CD4-positive, alpha-beta T cell (primary cell): ENCODE data around the gene CPLX3. TPM values are rescaled to one million over a fixed set of nuclear protein-coding genes. Genes with fewer than 3 reads are reported as not detected.

Experiments
- ATAC-seq: fragments of 200-7000 bp; cut with Tn5 transposase; one replicate; pipeline ENCODE4 v1.10.0; 2022; ENCODE audit warnings: mild to moderate bottlenecking; ENCODE audit not compliant: poor library complexity
- CTCF ChIA-PET: fragments of 350-600 bp; sonication (Branson Sonifier 250); formaldehyde crosslinking; loops from one replicate; lab custom pipeline; 2021; ENCODE audit warnings: antibody characterized with exemption, inconsistent platforms; lab: Charles Lee
- POLR2A ChIA-PET: fragments of 350-600 bp; sonication (Branson Sonifier 250); formaldehyde crosslinking; loops from one replicate; lab custom pipeline; 2021; ENCODE audit warnings: antibody characterized with exemption, inconsistent platforms; lab: Charles Lee
- DNase-seq, 14 experiments: peaks; one replicate each; pipeline ENCODE4 v3.0.0-alpha.2; 2013 to 2020; ENCODE audit warnings: mixed read lengths in 2 of 14
- H3K27ac ChIP-seq, 2 donors: one replicate each; pipeline versions ENCODE4 v1.5.1 to v1.7.0; 2013; ENCODE audit warnings: low read length in 2 of 2, low read depth in 1 of 2, mild to moderate bottlenecking in 1 of 2
- H3K27me3 ChIP-seq, 2 experiments: 1 replicate in 1 of 2; 2 replicates in 1 of 2; pipeline versions ENCODE4 v1.6.1 to v1.7.0; 2013; ENCODE audit warnings: low read length in 2 of 2, control low read depth in 1 of 2, mild to moderate bottlenecking in 1 of 2, moderate library complexity in 1 of 2; ENCODE audit not compliant: insufficient read depth in 2 of 2, control insufficient read depth in 1 of 2
- H3K36me3 ChIP-seq: one replicate; pipeline ENCODE4 v1.6.1; 2013; ENCODE audit warnings: low read length, control low read depth; ENCODE audit not compliant: insufficient read depth
- H3K4me1 ChIP-seq: one replicate; pipeline ENCODE4 v1.6.1; 2013; ENCODE audit warnings: low read length, control low read depth; ENCODE audit not compliant: insufficient read depth
- H3K4me3 ChIP-seq: one replicate; pipeline ENCODE4 v1.5.1; 2013; ENCODE audit warnings: mild to moderate bottlenecking, low read length, moderate library complexity
- H3K9me3 ChIP-seq, 2 experiments: 1 replicate in 1 of 2; 2 replicates in 1 of 2; pipeline versions ENCODE4 v1.6.1 to v1.7.0; 2013; ENCODE audit warnings: low read length in 2 of 2, mild to moderate bottlenecking in 2 of 2, control low read depth in 1 of 2, moderate library complexity in 1 of 2; ENCODE audit not compliant: control insufficient read depth in 1 of 2, insufficient read depth in 1 of 2
- H3K27ac Mint-ChIP-seq: one replicate; pipeline ENCODE4 v1.8.0; 2020; ENCODE audit warnings: mixed read lengths
- H3K27me3 Mint-ChIP-seq: one replicate; pipeline ENCODE4 v1.8.0; 2021; ENCODE audit warnings: mixed read lengths
- H3K36me3 Mint-ChIP-seq: one replicate; pipeline ENCODE4 v1.8.0; 2021; ENCODE audit warnings: low read depth, mixed read lengths
- H3K4me1 Mint-ChIP-seq: one replicate; pipeline ENCODE4 v1.8.0; 2021; ENCODE audit warnings: low read depth, mixed read lengths
- H3K4me3 Mint-ChIP-seq: one replicate; pipeline ENCODE4 v1.8.0; 2020; ENCODE audit warnings: mild to moderate bottlenecking, mixed read lengths
- H3K9me3 Mint-ChIP-seq: one replicate; pipeline ENCODE4 v1.8.0; 2020; ENCODE audit warnings: mixed read lengths
- CTCF ChIP-seq: fragments of 200-600 bp; IDR thresholded peaks from one replicate; pipeline ENCODE4 v1.8.0; 2022; ENCODE audit warnings: antibody characterized with exemption, mild to moderate bottlenecking
- intact Hi-C, 2 experiments: fragments of 100-400 bp; cut with DNase I in 1 of 2; cut with micrococcal nuclease in 1 of 2; formaldehyde crosslinking; loops; one replicate each; pipeline versions ENCODE4 v1.15.1 to v1.9.0; 2023 to 2025; cut with DNase I, micrococcal nuclease
- total RNA-seq, 174 experiments: library from RNA in 2 of 174; stranded (reverse) in 2 of 174; gene quantifications; one replicate each; pipeline ENCODE4 v1.2.3 and lab custom pipeline; 2021 to 2026

Gene CPLX3
- total RNA-seq, 2 experiments from 2014 or later, result 0.16 to 0.53 TPM

GRCh38 chr15:74817370-74817737, 9.1 kb upstream of the CPLX3 start:
- H3K27me3 Mint-ChIP-seq, result no peaks in the 10 kb centered on the region
- H3K4me1 ChIP-seq, result peaks cover 10% of the 10 kb centered on the region
- no peak for TF ChIP-seq CTCF
- no peaks in the 10 kb centered on the region for H3K9me3 ChIP-seq
- DNase-seq (no peak), ATAC-seq (no peak)
- ChIA-PET CTCF (no interaction called here), POLR2A (no interaction called here)
- no peak overlapping the region for H3K4me3 Mint-ChIP-seq
- no peak overlapping the region for H3K27ac Mint-ChIP-seq
- H3K36me3 Mint-ChIP-seq, result no peaks in the 10 kb centered on the region
- H3K27ac ChIP-seq, result no peak overlapping the region
- intact Hi-C loops, result no loop called here
- H3K4me3 ChIP-seq, result no peak overlapping the region
- H3K9me3 Mint-ChIP-seq, result no peaks in the 10 kb centered on the region
- no peaks in the 10 kb centered on the region for H3K4me1 Mint-ChIP-seq
- peaks cover 0 to 3% of the 10 kb centered on the region in 2 experiments for H3K27me3 ChIP-seq
- no peaks in the 10 kb centered on the region for H3K36me3 ChIP-seq

GRCh38 chr15:74820056-74820455, 6.4 kb upstream of the CPLX3 start:
- Mint-ChIP-seq H3K4me1 (no peaks in the 10 kb centered on the region), H3K4me3 (no peak overlapping the region), H3K9me3 (no peaks in the 10 kb centered on the region), H3K27ac (no peak overlapping the region), H3K36me3 (no peaks in the 10 kb centered on the region), H3K27me3 (peaks cover 5% of the 10 kb centered on the region)
- ChIA-PET POLR2A (interaction anchor here (1.5 kb wide), 1 partner anchor 15 kb away, joined by 6 read pairs; no protein-coding TSS in a partner anchor), CTCF (no interaction called here)
- Histone ChIP-seq H3K27me3 (peaks cover 0 to 3% of the 10 kb centered on the region in 2 experiments), H3K27ac (no peak overlapping the region), H3K4me3 (no peak overlapping the region), H3K36me3 (no peaks in the 10 kb centered on the region), H3K9me3 (no peaks in the 10 kb centered on the region), H3K4me1 (peaks cover 10% of the 10 kb centered on the region)
- intact Hi-C loops, result no loop called here
- TF ChIP-seq CTCF, result no peak
- DNase-seq (no peak), ATAC-seq (no peak)

GRCh38 chr15:74821091-74821789, 5.2 kb upstream of the CPLX3 start:
- H3K4me1 ChIP-seq, result peaks cover 12% of the 10 kb centered on the region
- Mint-ChIP-seq H3K4me3 (no peak overlapping the region), H3K27me3 (peaks cover 7% of the 10 kb centered on the region), H3K4me1 (no peaks in the 10 kb centered on the region), H3K9me3 (no peaks in the 10 kb centered on the region), H3K27ac (no peak overlapping the region), H3K36me3 (no peaks in the 10 kb centered on the region)
- peaks cover 0 to 3% of the 10 kb centered on the region in 2 experiments for H3K27me3 ChIP-seq
- ChIA-PET CTCF (no interaction called here), POLR2A (no interaction called here)
- no peak for ATAC-seq
- intact Hi-C loops, result no loop called here
- H3K36me3 ChIP-seq, result no peaks in the 10 kb centered on the region
- no peak overlapping the region for H3K27ac ChIP-seq
- no peak overlapping the region for H3K4me3 ChIP-seq
- no peak for TF ChIP-seq CTCF
- no peaks in the 10 kb centered on the region for H3K9me3 ChIP-seq
- DNase-seq, result no peak
